Activated CD8-positive, alpha-beta T cell treated with anti-CD3 and anti-CD28 coated beads, Interleukin-2, amount 10 ng/mL, durations not matched to agents 7 days and 5 days (primary cell): ENCODE results near the gene CHST8. TPM values are rescaled to one million over a fixed set of nuclear protein-coding genes. Genes with fewer than 3 reads are reported as not detected.
"Not testable (repeated sequence)": the region's sequence is repeated elsewhere in the genome, so short reads cannot be mapped to it uniquely, and the experiment has no call there.

Experiments
- ATAC-seq: fragments of 150-1000 bp; cut with Tn5 transposase; one replicate; pipeline ENCODE4 v1.10.0; 2021; ENCODE audit warnings: moderate library complexity
- CTCF ChIA-PET: fragments of 350-600 bp; sonication (Branson Sonifier 250); formaldehyde crosslinking; loops from one replicate; lab custom pipeline; 2021; ENCODE audit warnings: antibody characterized with exemption; lab: Charles Lee
- POLR2A ChIA-PET: fragments of 350-600 bp; sonication (Branson Sonifier 250); formaldehyde crosslinking; loops from one replicate; lab custom pipeline; 2021; ENCODE audit warnings: antibody characterized with exemption; lab: Charles Lee
- DNase-seq: peaks from one replicate; pipeline ENCODE4 v3.0.0-alpha.2; 2020
- H3K27ac Mint-ChIP-seq: one replicate; pipeline ENCODE4 v1.8.0; 2021; ENCODE audit warnings: mild to moderate bottlenecking, mixed read lengths
- H3K27me3 Mint-ChIP-seq: one replicate; pipeline ENCODE4 v1.8.0; 2021; ENCODE audit warnings: low read depth, mixed read lengths
- H3K36me3 Mint-ChIP-seq: one replicate; pipeline ENCODE4 v1.8.0; 2021; ENCODE audit warnings: low read depth, mixed read lengths
- H3K4me1 Mint-ChIP-seq: one replicate; pipeline ENCODE4 v1.8.0; 2021; ENCODE audit warnings: low read depth, mixed read lengths
- H3K4me3 Mint-ChIP-seq: one replicate; pipeline ENCODE4 v1.8.0; 2021; ENCODE audit warnings: mild to moderate bottlenecking, mixed read lengths
- H3K9me3 Mint-ChIP-seq: one replicate; pipeline ENCODE4 v1.8.0; 2022; ENCODE audit warnings: mixed read lengths; ENCODE audit not compliant: insufficient read depth
- total RNA-seq, 2 experiments: library from RNA; stranded (reverse); gene quantifications; one replicate each; pipeline ENCODE4 v1.2.3, GENCODE V29; 2021

The CHST8 gene
- total RNA-seq, 2 experiments from 2014 or later = not detected

GRCh38 chr19:33654840-33655508 lies 33.2 kb downstream of the CHST8 start:
- Mint-ChIP-seq H3K36me3 (no peaks in the 10 kb centered on the region), H3K27me3 (peaks cover 18% of the 10 kb centered on the region), H3K4me1 (no peaks in the 10 kb centered on the region), H3K9me3 (no peaks in the 10 kb centered on the region), H3K4me3 (no peak overlapping the region), H3K27ac (no peak overlapping the region)
- DNase-seq (no peak), ATAC-seq (no peak)
- ChIA-PET POLR2A (no interaction called here), CTCF (no interaction called here)

- DNase-seq (no peak), ATAC-seq (no peak)
- no peaks in the 10 kb centered on the region for H3K9me3 Mint-ChIP-seq
- H3K4me3 Mint-ChIP-seq = no peak overlapping the region
- no peak overlapping the region for H3K27ac Mint-ChIP-seq
- H3K27me3 Mint-ChIP-seq = peaks cover 9% of the 10 kb centered on the region
- POLR2A ChIA-PET = no interaction called here
- H3K4me1 Mint-ChIP-seq = no peaks in the 10 kb centered on the region
- CTCF ChIA-PET = no interaction called here
- no peaks in the 10 kb centered on the region for H3K36me3 Mint-ChIP-seq
Observed at GRCh38 chr19:33659835-33660234, 38.1 kb downstream of the CHST8 start.

- Mint-ChIP-seq H3K27ac (no peak overlapping the region), H3K4me3 (no peak overlapping the region), H3K27me3 (peaks cover 3% of the 10 kb centered on the region), H3K9me3 (no peaks in the 10 kb centered on the region), H3K4me1 (no peaks in the 10 kb centered on the region), H3K36me3 (no peaks in the 10 kb centered on the region)
- ATAC-seq (no peak), DNase-seq (no peak)
- ChIA-PET CTCF (no interaction called here), POLR2A (no interaction called here)
Observed at GRCh38 chr19:33660410-33661124, 38.8 kb downstream of the CHST8 start.

- DNase-seq (no peak), ATAC-seq (no peak)
- no peaks in the 10 kb centered on the region for H3K36me3 Mint-ChIP-seq
- ChIA-PET POLR2A (no interaction called here), CTCF (no interaction called here)
- H3K4me1 Mint-ChIP-seq = no peaks in the 10 kb centered on the region
- H3K27ac Mint-ChIP-seq = no peak overlapping the region
- no peaks in the 10 kb centered on the region for H3K27me3 Mint-ChIP-seq
- no peak overlapping the region for H3K4me3 Mint-ChIP-seq
- H3K9me3 Mint-ChIP-seq = no peaks in the 10 kb centered on the region
Observed at GRCh38 chr19:33661336-33661735, 39.6 kb downstream of the CHST8 start.

- Mint-ChIP-seq H3K36me3 (no peaks in the 10 kb centered on the region), H3K4me3 (no peak overlapping the region), H3K4me1 (no peaks in the 10 kb centered on the region), H3K9me3 (no peaks in the 10 kb centered on the region), H3K27ac (no peak overlapping the region), H3K27me3 (no peaks in the 10 kb centered on the region)
- DNase-seq = no peak
- ChIA-PET CTCF (no interaction called here), POLR2A (no interaction called here)
- no peak for ATAC-seq
Observed at GRCh38 chr19:33662391-33663092, 40.8 kb downstream of the CHST8 start.

GRCh38 chr19:33663316-33663715 lies 41.6 kb downstream of the CHST8 start:
- CTCF ChIA-PET, DNase-seq, H3K27me3 Mint-ChIP-seq, POLR2A ChIA-PET, H3K4me3 Mint-ChIP-seq, H3K9me3 Mint-ChIP-seq, H3K27ac Mint-ChIP-seq, H3K4me1 Mint-ChIP-seq, H3K36me3 Mint-ChIP-seq, ATAC-seq: not testable (repeated sequence)

- CTCF ChIA-PET = no interaction called here
- H3K27ac Mint-ChIP-seq = no peak overlapping the region
- H3K4me1 Mint-ChIP-seq = no peaks in the 10 kb centered on the region
- POLR2A ChIA-PET = no interaction called here
- no peaks in the 10 kb centered on the region for H3K27me3 Mint-ChIP-seq
- no peak overlapping the region for H3K4me3 Mint-ChIP-seq
- DNase-seq (no peak), ATAC-seq (no peak)
- no peaks in the 10 kb centered on the region for H3K36me3 Mint-ChIP-seq
- no peaks in the 10 kb centered on the region for H3K9me3 Mint-ChIP-seq
Observed at GRCh38 chr19:33664744-33665143, 43.0 kb downstream of the CHST8 start.

GRCh38 chr19:33665776-33666595 lies 44.2 kb downstream of the CHST8 start:
- no peaks in the 10 kb centered on the region for H3K9me3 Mint-ChIP-seq
- H3K4me3 Mint-ChIP-seq = no peak overlapping the region
- no peaks in the 10 kb centered on the region for H3K27me3 Mint-ChIP-seq
- DNase-seq (no peak), ATAC-seq (no peak)
- ChIA-PET POLR2A (no interaction called here), CTCF (no interaction called here)
- no peaks in the 10 kb centered on the region for H3K36me3 Mint-ChIP-seq
- H3K27ac Mint-ChIP-seq = no peak overlapping the region
- no peaks in the 10 kb centered on the region for H3K4me1 Mint-ChIP-seq

GRCh38 chr19:33667141-33667650 lies 45.4 kb downstream of the CHST8 start:
- Mint-ChIP-seq H3K27ac (no peak overlapping the region), H3K4me1 (no peaks in the 10 kb centered on the region), H3K9me3 (no peaks in the 10 kb centered on the region), H3K4me3 (no peak overlapping the region), H3K27me3 (no peaks in the 10 kb centered on the region), H3K36me3 (no peaks in the 10 kb centered on the region)
- DNase-seq = no peak
- no peak for ATAC-seq
- ChIA-PET CTCF (no interaction called here), POLR2A (no interaction called here)

- H3K4me1 Mint-ChIP-seq = no peaks in the 10 kb centered on the region
- ATAC-seq (no peak), DNase-seq (no peak)
- no peaks in the 10 kb centered on the region for H3K36me3 Mint-ChIP-seq
- H3K27me3 Mint-ChIP-seq = no peaks in the 10 kb centered on the region
- ChIA-PET CTCF (no interaction called here), POLR2A (no interaction called here)
- no peak overlapping the region for H3K4me3 Mint-ChIP-seq
- H3K9me3 Mint-ChIP-seq = no peaks in the 10 kb centered on the region
- H3K27ac Mint-ChIP-seq = no peak overlapping the region
Observed at GRCh38 chr19:33667881-33668280, 46.1 kb downstream of the CHST8 start.

GRCh38 chr19:33668968-33669367 lies 47.2 kb downstream of the CHST8 start:
- no peaks in the 10 kb centered on the region for H3K36me3 Mint-ChIP-seq
- no peaks in the 10 kb centered on the region for H3K27me3 Mint-ChIP-seq
- no peaks in the 10 kb centered on the region for H3K9me3 Mint-ChIP-seq
- CTCF ChIA-PET = no interaction called here
- no peak overlapping the region for H3K27ac Mint-ChIP-seq
- DNase-seq (no peak), ATAC-seq (no peak)
- POLR2A ChIA-PET = no interaction called here
- H3K4me3 Mint-ChIP-seq = no peak overlapping the region
- no peaks in the 10 kb centered on the region for H3K4me1 Mint-ChIP-seq
